Embryonic facial prominence (tissue), 1 donor: Measurements from ENCODE around the gene OSER1.

Experiments
- DNase-seq: peaks from one replicate; pipeline ENCODE4 v3.0.0-alpha.2; 2016; ENCODE audit errors: extremely low spot score

Gene OSER1

GRCh38 chr20:44174996-44175765, 35.4 kb downstream of the OSER1 start:
- DNase-seq: no peak

DNA sequence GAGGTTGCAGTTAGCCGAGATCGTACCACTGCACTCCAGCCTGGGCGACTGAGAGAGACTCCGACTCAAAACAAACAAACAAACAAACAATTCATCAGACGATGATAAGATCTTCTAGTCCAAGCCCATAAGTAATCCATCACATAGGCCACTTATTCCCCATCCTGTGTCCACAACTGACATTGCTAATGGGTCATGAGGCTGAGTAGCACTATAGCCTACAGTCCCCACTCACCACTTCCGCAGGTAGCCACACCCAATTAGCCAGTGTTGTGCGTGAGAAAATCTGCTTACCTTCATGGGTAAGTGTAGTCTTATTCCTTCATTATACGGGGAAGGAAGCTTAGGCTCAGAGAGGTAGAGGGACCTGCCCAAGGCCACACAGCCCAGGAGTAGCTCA, 36.7 kb downstream of the OSER1 start:
- no peak for DNase-seq

DNA sequence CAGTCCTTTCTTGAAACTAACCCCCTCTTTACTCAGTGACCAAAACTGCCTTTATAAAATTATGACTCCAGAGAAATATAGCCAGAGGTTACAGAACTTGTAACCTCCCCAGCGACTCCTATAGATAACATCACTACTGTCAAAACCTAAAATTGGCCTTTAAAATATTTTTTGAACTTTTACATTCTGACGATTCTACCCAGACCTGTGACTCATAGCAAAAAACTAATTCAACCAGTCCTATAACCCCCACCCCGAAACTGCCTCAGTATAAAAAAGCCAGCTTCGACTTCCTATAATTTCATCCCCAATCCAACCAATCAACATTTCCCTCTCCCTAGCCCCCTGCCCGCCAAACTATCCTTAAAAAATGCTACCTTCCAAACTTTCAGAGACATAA, 37.5 kb downstream of the OSER1 start:
- DNase-seq: no peak

DNA sequence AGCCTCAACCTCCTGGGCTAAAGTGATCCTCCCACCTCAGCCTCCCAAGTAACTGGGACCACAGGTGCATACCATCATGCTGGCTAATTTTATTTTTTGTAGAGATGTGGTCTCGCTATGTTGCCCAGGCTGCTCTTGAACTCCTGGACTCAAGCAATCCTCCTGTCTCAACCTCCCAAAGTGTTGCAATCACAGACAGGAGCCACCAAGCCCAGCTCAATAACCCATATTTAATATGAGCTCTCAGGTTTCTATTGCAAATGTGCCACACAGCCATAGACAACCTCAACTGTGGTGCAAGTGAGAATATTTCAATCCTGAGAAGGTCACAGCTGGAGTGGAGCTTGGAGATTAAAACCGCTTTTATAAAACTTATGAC, 38.0 kb downstream of the OSER1 start:
- DNase-seq: no peak

GRCh38 chr20:44171775-44172571, 38.6 kb downstream of the OSER1 start:
- DNase-seq: no peak

DNA sequence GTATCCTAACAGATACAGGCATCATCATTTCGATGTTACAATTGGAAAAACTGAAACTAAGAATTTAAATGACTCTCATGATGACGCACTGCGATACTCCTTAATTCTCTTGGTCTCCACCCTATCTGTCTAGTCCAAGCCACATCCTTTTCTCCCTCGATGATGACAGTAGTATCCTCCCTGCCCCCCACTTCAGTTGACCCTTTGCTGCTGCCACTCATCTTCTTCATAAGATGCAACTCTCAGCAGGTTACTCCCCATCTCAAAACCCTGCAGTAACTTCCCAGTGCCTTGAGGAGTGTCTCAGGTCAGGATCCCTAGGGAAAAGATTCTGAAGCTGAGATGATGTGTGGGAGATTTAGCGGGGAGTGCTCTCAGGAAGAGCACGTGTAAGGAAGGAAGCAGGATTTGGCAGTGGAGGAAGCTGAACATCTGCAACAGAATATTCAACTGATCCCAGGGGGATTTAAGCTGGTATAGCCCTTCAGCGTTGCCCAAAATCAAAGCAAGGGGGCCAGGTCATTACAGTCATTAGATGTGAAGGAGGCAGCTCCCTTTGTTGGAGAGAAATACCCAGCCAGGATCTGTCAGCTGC, 39.7 kb downstream of the OSER1 start:
- no peak for DNase-seq

GRCh38 chr20:44167736-44168135, 42.8 kb downstream of the OSER1 start:
- no peak for DNase-seq

DNA sequence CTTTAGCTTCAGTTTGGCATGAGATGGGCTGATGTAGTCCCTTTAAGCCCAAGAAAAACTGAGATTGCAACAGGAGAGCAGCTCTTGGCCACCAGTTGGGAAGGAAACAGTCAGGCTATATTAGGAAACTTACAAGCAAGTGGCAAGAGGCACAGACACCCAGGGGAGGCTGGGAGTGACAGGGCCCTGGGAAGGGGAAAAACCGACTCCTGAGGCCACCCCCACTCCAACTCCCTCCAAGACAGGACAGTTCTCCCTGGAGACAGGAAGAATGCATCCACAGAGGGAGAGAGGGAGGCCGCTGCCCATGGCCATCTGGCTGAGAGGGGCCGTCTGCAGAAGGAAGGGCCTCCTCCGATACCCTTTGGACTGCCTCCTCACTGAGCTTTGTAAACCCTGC, 44.1 kb downstream of the OSER1 start:
- DNase-seq: no peak

DNA sequence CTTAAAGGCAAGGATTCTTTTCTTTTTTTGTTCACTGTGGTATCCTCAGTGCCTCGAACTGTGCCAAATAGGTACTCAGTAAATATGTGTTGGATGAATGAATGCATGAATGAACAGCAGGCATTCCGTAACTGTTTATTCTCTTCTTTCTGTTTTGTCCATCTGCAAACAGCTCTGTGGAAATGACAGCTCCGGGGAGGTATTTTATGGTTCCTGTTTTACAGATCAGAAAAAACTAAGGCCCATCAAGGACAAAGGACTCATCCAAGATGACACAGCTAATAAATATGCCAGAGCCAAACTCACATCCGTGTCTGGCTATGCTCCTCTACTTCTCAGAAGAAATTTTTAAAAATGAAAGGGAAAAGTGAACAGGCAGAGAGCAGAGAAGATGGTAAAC, 44.6 kb downstream of the OSER1 start:
- no peak for DNase-seq

- DNase-seq: no peak
These were observed 50.4 kb downstream of the OSER1 start for GRCh38 chr20:44160133-44160532.

DNA sequence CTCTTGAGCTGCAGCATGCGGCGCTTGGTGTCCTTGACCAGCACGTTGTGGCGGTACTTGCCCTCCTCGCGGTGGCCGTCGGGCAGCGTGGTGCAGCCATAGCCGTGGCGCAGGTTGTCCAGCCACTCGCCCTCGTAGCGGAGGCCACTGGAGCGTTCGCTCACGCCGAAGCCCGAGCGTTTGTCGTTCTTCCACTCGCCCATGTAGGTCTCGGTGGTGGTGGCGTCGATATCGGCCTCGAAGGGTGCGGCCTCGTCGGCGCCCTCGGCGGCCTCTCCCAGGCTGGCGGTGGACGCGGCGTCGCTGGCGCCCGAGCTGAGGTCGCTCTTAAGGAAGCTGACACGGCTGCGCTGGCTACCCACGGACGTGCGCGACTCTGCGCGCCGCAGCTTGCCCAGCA, 50.9 kb downstream of the OSER1 start:
- DNase-seq: no peak

DNA sequence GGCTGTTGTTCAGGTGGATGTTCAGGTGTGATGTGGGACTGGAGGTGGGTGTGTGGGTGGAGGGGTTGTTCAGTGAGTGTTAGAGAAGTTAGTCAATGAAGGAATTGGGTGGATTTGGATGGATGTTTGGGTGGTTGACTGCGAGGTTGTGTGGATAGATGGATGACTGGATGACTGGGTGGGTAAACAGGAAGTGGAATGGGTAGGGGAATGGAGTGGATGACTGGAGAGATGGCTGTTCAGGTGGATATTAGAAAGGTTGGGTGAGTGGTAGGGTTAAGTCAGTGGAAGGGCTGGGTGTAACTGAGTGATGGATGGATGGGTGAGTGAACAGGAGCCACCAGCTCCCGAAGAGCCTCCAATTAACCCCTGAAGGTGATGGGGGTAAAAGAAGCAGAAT, 51.4 kb downstream of the OSER1 start:
- DNase-seq: no peak

DNA sequence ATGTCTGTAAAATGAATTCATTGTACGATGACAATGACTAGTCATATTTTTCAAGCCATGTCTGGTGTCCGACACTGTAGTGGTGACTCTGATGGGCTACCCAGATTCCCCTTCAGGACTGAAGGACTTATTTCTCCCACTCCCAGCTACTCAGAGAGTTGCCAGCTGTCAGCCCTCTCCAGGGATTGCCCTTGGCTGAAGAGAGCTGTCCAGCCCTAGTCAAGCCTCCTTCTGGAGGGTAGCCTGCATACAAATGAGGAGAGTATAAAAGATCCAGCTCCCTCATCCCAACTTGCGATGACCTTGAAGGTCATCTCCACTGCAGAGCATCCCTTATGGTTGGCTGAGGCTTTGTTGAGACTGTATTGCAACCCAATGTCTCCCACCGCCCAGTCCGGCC, 53.5 kb downstream of the OSER1 start:
- DNase-seq: no peak

DNA sequence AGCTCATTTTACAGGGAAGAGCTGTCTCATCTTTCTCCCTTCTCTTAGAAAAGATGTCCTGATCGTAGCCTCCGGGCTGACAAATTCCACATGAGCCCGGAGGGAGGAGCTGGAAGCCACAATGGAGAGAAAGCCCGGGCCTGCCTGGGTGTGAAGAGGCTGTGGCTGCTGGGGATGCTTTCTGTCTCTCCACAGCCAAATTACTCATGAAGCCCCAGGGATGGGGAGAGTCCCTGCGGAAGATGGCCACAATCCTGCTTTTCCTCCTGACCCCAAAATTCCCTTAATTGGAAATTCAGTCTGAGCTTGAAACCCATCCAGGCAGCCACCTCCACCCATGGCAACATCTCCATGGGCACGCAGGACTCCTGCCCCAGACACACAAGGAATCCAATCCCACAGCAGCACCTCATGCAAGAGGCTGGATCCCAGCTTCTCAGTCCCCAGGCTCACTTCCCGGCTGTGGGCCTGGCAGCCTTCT, 56.0 kb downstream of the OSER1 start:
- no peak for DNase-seq

GRCh38 chr20:44153636-44154043, 56.9 kb downstream of the OSER1 start:
- DNase-seq: no peak

GRCh38 chr20:44151621-44152416, 58.8 kb downstream of the OSER1 start:
- DNase-seq: no peak

GRCh38 chr20:44146272-44146671, 64.3 kb downstream of the OSER1 start:
- DNase-seq: no peak
